Measurements from ENCODE around the gene METTL2A.
"Not testable (repeated sequence)": the region's sequence is repeated elsewhere in the genome, so short reads cannot be mapped to it uniquely, and the experiment has no call there.

Gene METTL2A

GRCh38 chr17:62478424-62478879 lies 54.8 kb downstream of the METTL2A start, which contains the start of gene TLK2:
Gene TLK2, plus strand, starts transcription at chr17:62478825. Its CDS starts 2,301 bp downstream, at chr17:62481126.
- peak within 1 kb of the TSS; percentile 82 for H3K27ac ChIP-seq
- TF ChIP-seq, protein P1, sequence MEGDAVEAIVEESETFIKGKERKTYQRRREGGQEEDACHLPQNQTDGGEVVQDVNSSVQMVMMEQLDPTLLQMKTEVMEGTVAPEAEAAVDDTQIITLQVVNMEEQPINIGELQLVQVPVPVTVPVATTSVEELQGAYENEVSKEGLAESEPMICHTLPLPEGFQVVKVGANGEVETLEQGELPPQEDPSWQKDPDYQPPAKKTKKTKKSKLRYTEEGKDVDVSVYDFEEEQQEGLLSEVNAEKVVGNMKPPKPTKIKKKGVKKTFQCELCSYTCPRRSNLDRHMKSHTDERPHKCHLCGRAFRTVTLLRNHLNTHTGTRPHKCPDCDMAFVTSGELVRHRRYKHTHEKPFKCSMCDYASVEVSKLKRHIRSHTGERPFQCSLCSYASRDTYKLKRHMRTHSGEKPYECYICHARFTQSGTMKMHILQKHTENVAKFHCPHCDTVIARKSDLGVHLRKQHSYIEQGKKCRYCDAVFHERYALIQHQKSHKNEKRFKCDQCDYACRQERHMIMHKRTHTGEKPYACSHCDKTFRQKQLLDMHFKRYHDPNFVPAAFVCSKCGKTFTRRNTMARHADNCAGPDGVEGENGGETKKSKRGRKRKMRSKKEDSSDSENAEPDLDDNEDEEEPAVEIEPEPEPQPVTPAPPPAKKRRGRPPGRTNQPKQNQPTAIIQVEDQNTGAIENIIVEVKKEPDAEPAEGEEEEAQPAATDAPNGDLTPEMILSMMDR (conservative IDR thresholded peaks at IDR 0.05) = no peak

DNA sequence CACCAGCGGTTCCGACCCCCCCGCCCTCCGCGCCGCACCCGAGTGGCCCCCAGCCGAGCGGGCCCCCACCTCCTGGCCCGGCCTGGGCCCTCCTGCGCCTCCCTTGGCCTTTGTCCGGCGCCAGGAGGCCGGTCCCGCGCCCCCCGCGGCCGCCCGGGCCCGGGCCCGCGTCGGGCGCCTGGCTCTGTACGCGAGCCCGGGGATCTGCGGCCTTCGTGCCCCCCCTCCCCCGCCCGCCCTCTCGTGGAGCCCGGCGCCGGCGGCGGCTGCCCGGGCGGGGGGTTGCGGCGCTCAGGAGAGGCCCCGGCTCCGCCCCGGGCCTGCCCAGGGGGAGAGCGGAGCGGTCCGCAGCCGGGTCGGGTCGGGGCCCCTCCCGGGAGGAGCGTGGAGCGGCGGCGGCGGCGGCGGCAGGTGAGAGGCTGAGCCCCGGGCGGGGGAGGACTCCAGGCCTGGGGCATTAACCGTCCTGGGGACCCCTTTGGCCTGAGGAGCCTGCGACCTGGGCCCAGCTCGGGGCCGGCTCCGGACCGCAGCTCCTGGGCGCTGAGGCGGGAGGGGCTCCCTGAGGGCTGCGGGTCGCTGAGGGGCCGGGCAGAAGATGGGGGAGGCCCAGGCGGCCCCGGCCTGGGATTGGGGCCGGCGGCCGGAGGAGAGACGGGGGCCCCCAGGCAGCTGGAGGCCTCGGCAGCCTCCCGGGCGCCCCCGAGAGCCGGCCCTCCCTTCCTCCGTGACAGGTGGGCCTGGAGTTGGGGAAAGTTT lies 55.4 kb downstream of the METTL2A start:
- peak overlapping the region; percentile 82 for H3K27ac ChIP-seq

GRCh38 chr17:62479639-62480258 lies 56.1 kb downstream of the METTL2A start:
- peak overlapping the region; percentile 82 for H3K27ac ChIP-seq

DNA sequence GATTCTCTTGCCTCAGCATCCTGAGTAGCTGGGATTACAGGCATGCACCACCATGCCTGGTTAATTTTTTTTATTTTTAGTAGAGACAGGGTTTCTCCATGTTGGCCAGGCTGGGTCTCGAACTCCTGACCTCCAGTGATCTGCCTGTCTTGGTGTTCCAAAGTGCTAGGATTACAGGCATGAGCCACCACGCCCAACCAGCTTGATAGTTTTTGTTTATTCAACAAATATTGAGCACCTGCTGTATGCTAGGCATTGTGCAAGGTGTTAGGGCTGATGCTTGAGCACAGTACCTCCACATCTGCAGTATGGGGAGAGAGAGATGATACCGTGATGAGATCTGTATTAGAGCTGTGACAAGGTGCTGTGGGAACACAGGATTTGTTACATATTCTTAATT lies 58.9 kb downstream of the METTL2A start:
- H3K27ac ChIP-seq = not testable (repeated sequence)

DNA sequence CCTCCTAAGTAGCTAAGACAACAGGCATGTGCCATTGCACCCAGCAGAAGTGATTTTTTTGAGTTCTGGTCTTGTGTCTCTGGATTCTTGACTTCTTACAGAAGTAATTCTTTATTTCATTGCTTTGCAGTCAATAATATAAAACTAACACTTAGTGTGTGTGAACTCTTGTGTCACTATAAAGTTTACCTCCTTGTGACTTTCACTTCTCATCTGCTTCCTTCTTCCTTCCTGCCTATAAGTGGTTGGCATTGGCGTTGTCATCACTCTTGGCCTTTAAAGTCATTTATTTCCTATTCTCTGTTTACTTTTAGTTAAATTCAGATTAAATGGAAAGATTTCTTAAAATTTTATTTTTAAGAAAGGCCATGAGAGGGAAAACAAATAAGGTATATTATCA lies 67.3 kb downstream of the METTL2A start:
- H3K27ac ChIP-seq = not testable (repeated sequence)

GRCh38 chr17:62493049-62493655 lies 69.5 kb downstream of the METTL2A start:
- H3K27ac ChIP-seq = not testable (repeated sequence)

- not testable (repeated sequence) for H3K27ac ChIP-seq
Measured at GRCh38 chr17:62494073-62494472, 70.4 kb downstream of the METTL2A start.

- H3K27ac ChIP-seq = not testable (repeated sequence)
Measured at GRCh38 chr17:62496344-62496743, 72.6 kb downstream of the METTL2A start.

DNA sequence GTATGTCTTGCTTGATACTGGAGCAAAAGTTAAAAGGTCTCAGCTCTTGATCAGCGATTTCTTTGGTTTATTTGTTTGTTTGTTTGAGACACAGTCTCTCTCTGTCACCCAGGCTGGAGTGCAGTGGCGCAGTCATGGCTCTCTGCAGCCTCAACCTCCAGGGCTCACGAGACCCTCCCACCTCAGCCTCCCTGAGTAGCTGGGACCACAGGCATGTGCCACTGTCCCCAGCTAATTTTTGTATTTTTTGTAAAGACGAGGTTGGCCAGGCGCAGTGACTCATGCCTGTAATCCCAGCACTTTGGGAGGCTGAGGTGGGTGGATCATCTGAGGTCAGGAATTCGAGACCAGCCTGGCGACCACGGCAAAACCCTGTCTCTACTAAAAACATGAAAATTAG lies 75.1 kb downstream of the METTL2A start:
- H3K27ac ChIP-seq = not testable (repeated sequence)

Data from VCaP (cell line).